AG20443 (cell line): Measurements from ENCODE around the gene PBX4.

Experiments used
- DNase-seq: peaks from one replicate; pipeline ENCODE4 v3.0.0; 2012; ENCODE audit warnings: low spot score, mixed read lengths

The PBX4 gene

DNA sequence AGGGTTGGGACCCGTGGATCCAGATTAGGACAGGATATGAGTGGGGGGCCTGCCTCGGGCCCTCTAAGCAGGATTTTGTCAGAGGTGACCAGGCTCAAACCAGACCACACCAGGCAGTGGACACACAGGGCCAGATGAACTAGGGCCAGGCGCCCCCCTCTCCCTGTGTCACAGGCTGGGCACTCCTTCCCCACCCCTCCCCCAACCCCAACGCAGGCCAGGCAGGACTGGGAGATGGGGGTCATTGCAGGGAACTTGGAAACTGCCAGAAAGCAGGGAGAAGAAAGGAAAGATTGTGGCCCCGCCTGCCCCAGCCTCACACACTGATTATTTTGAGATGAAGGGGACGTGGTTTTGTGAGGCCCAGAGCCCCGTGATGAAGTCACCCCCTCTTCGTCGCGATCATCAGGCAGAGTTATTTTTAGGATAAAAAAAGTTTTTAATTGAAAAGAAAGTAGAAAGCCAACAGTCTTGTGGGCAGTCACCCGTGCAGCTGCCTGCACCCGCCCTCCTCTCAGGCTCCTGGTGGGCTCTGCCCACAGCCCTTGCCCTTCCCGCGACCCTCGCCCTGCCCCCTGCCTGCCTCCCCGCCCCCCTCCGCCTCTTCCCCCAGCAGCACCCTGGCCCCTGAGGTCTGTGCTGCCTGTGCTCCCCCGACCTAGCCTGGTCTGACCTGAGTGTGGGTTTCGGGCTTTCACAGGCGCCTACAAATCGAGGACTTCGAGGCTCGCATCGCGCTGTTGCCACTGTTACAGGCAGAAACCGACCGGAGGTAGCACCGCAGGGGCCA, 91.7 kb downstream of the PBX4 start:
- no peak for DNase-seq

DNA sequence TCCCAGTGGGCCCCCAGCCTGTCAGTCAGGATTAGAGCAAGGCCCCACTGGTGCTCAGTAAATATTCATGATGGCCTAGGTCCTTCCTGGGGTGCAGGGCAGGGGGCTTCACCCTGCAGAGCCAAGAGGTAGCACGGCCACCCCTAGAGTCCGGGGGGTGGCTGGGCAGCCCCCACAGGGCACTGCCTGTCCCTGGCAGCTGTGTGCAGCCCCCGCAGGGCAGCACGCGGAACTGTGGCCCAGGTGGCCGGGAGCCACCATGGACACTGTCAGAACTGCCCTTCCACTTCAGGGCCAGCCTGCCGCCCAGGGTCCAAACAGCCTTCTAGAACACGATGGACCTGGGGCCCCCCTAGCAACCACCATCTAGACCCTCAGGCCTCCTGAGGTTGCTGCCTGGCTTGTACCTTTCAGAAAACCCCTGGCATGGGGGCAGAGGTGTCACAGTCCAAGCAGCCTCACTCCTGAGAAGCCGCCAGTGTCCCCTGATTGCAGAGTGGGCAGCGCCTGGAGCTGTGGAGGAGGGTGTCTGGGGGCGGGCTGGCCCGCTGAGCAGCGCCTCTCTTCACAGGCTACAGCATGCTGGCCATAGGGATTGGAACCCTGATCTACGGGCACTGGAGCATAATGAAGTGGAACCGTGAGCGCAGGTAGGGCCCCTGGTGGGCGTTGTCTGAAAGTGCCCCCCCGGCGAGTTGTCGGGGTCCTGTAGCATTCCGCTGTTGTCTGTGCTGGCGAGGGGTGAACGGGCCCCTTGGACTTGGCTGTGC, 92.7 kb downstream of the PBX4 start:
- no peak for DNase-seq

DNA sequence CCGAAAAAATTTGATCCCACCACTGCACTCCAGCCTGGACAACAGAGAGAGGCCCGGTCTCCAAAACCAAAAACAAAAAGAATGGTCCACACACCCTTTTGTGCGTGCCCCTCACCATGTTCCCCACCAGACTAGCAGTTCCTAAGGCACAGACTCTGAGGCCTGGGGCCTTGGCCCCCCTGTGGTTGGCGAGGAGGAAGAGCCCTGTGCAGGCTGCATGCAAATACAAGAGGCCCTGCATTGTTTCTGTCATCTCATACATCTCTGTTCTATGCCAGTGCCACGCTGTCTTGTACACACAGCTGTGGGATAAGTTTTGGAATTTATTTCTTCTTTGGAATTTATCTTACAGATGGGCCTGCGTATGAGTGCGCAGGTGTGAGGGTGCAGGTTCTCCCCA, 94.4 kb downstream of the PBX4 start:
- DNase-seq: no peak

DNA sequence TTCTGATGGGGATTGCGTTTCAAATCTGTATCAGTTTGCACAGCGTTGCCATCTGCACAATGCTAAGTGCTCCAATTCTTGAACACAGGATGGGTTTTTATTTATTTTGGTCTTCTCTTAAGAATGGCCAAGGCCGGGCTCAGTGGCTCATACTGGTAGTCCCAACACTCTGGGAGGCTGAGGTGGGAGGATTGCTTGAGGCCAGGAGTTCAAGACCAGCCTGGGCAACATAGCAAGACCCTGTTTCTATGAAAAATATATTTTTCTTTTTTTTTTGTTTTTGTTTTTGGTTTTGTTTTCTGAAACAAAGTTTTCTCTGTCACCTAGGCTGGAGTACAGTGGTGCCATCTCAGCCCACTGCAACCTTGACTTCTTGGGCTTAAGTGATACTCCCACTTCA, 95.3 kb downstream of the PBX4 start:
- DNase-seq: no peak

DNA sequence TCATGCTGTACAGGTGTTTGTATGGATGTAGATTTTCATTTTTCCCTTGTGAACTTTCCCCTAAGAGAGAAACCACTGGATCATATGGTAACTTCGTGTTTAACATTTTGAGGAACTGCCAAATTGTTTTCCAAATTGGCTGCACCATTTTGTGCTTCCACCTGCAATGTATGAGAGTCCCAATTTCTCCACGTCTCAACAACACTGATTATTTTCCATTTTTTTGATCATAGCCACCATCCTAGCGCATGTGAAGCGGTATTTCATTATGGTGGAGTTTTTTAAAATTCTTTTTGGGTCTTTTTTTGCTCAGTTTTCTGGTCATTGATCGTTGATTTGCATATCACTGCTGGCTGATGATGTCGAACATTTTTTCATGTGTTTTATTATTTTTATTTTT, 97.5 kb downstream of the PBX4 start:
- no peak for DNase-seq

DNA sequence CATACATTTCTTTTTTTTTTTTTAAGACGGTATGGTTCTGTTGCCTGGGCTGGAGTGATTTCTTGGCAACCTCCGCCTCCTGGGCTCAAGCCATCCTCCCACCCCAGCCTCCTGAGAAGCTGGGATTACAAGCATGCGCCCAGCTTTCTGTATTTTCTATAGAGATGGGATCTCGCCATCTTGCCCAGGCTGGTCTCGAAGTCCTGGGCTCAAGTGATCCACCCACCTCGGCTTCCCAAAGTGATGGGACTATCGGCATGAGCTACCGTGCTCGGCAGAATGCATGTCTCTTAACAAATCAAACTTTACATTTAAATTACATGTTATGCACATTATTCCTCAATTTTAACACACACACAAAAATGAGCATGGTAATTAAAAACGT, 101.3 kb downstream of the PBX4 start:
- no peak for DNase-seq

DNA sequence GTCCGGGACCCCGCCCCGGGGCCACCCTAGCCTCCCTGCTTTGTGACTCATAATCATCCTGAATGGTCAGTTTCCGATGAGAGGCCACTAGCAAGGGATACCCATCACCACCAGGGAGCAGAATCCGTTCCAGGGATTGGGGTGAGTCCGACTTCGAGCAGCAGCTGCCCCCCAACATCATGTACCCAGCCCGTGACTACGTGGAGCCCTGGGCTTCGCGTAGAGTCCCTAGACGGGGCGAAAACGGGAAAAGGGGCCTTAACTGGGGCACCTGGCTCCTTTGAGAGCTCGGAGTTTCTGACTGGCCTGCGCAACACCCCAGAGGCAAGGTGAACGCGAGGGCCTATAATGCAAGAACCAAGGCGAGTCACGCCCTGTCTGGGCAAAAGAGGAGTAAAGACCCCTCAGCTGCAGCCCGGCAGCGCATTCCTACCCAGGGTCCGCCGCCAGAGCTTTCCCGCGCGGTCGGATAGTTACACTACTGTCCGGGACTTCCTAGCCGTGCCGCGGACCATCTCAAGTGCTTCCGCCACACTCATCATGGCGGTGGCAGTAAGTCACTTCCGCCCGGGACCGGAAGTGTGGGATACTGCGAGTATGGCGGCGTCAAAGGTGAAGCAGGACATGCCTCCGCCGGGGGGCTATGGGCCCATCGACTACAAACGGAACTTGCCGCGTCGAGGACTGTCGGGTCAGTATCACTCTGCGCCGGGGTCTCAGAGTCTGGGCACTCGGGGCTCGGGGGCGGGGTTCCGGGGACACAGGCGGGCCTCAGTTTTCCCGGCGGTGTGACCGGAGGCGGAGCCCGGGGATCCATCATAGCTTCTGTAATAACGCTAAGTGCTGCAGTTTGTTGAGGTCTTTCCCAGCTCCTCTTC, 102.6 kb downstream of the PBX4 start, which contains the start of gene NDUFA13:
Gene NDUFA13 (plus strand): TSS at position 584 of the 878 bp plus-strand sequence. CDS start 14 bp downstream, at position 598.
- DNase-seq: peak; percentile 96

DNA sequence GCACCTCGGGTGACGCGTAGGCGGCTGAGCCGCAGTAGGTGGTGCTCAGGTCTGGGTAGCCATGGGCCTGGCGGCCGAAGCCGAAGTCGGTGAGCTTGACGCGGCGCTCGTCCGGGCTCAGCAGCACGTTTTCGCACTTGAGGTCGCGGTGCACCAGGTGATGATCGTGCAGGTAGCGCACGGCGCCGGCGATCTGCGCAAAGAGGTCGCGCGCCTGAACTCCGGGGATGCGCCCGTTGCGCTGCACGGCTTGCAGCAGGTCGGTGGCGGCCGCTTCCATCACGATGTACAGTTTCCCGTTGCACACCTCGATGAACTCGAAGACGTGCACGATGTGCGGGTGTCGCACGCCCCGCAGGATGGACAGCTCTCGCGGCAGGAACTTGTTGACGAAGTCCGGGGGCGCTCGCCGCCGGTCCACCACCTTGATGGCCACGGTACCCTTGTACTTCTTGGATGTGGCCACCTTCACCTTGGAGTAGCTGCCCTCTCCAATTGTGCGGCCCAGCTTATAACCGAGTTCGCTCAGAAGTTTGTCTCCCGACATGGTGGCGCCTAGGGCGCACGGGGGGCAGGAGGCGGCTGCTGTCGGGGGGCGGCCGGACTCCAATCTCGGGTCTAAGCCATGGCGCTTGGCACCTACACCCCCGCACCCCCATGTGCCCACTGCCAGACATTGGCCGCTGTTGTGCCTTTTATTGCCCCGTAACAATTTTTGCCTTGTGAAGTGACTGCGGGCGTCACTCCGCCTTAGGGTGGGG, 103.4 kb downstream of the PBX4 start, which contains the start of gene TSSK6:
Gene TSSK6 (minus strand): TSS at position 668 of the 761 bp plus-strand sequence. CDS start 121 bp downstream, at position 547.
- no peak for DNase-seq

DNA sequence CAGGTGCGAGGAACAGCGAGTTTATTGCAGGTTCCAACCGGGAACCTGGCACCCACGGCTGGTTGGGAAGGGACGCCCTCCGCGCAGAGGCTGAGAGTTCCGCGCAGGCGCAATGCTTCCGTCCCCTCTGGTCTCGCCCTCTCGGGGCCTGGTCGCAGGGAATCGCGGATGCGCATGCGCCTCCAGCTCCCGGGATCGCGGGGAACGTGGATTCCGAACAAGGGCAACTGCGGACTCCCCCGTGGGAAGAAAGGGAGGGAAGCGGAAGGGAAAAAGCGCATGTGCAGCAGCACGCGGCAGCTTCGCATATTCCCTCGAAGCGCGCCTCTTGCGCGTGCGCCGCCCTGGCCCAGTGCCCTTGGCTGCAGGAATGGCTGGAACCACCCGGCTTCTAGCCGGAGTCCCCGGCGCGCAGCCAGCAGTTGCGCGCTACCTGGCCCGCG, 104.3 kb downstream of the PBX4 start:
- DNase-seq: peak; percentile 70

DNA sequence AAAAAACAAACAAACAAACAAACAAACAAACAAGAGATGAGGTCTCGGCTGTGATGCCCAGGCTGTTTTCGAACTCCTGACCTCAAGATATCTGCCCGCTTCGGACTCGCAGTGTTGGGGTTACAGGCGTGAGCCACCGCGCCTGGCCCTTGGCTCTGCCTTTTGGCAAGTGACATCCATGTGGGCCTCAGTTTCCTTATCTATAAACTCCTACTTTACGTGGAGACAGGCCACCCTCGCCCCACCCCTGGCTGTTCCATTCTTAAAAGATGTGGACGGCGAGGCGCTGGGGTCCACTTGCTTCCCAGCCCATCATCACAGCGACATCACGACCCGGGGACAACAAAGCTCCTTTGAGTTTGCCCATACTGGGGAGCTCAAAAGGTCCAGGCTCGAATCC, 104.8 kb downstream of the PBX4 start:
- DNase-seq: no peak
